ENCODE measurements around the gene ANXA6. TPM values are rescaled to one million over a fixed set of nuclear protein-coding genes. Genes with fewer than 3 reads are reported as not detected.
A peak's percentile ranks its signal among the peaks of the same experiment; 100 is the strongest.

The ANXA6 gene
- total RNA-seq, 1 donor from 2014 or later: 320 TPM

DNA sequence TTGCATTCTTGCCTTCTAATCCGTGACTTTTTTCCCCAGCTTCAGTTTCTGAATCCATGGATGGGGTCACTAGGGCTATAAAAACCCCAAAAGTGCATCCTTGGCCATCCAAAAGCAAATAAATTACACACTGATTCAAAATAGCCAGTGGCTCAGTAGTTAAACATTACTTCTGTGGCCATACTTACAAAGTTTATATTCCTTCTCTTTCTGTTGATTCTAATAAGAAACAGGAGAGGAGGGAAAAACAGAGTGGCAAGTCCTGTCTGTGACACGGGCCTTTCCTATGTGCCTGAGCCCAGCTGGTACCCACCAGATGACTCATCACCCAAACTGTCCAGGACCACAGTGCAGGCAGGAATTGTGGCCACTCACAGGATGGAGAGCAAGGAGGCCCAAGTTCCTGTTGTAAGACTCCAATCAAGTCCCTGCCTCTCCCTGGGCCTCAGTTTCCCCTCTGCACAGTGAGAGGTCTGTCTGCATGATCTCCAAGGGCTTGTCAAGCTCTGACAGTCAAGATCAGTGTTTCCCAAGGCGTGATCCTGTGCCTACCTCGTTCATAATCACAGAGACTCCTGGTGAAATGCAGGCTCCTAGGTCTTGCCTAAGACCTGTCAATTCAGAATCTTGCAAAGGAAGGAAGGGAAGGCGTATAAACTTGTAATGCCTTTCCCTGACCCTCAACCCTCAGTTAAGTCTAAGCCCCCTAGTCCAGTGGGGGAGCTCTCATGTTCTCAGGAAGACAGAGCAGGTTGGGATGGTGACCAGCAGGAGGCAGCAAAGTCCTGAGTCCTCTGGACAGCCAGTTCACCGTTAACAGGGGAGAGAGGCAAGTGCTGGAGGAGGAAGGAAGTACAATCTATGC, 106.3 kb downstream of the ANXA6 start:
- FAIRE-seq (peak; percentile 67), DNase-seq (ENCODE audit: low read depth) (peak; percentile 46)
- Mint-ChIP-seq H3K4me1 (ENCODE audit: low read depth, unreplicated experiment) (peaks cover 11% of the 10 kb centered on the region), H3K27me3 (ENCODE audit: low read depth, unreplicated experiment) (no peaks in the 10 kb centered on the region), H3K9me3 (ENCODE audit: unreplicated experiment) (peaks cover 2% of the 10 kb centered on the region), H3K4me3 (ENCODE audit: unreplicated experiment) (no peak overlapping the region), H3K36me3 (ENCODE audit: low read depth, unreplicated experiment) (peaks cover 14% of the 10 kb centered on the region), H3K27ac (ENCODE audit: unreplicated experiment) (no peak overlapping the region)
- Histone ChIP-seq H3K36me3 (ENCODE audit: insufficient read depth, low read length) (peaks cover 23% of the 10 kb centered on the region), H3K27ac (ENCODE audit: low read depth, low read length) (no peak overlapping the region), H4K20me1 (ENCODE audit: insufficient read depth, low read length) (peaks cover 41% of the 10 kb centered on the region), H3K4me1 (ENCODE audit: insufficient read depth, low read length) (peaks cover 7% of the 10 kb centered on the region), H3K27me3 (ENCODE audit: insufficient read depth, low read length) (no peaks in the 10 kb centered on the region), H3K9me3 (ENCODE audit: insufficient read depth, low read depth, low read length) (no peaks in the 10 kb centered on the region), H3K9ac (ENCODE audit: low read length) (peak overlapping the region; percentile 4), H3K4me3 (ENCODE audit: insufficient read depth, low read depth, low read length) (no peak overlapping the region), H3K4me2 (ENCODE audit: low read length) (no peak overlapping the region), H3K79me2 (ENCODE audit: insufficient read depth, low read length) (no peaks in the 10 kb centered on the region), H2AFZ (ENCODE audit: low read depth, low read length) (no peak overlapping the region)
- TF ChIP-seq EZH2 (IDR thresholded peaks at IDR 0.05; ENCODE audit: insufficient read depth, low read length): no peak
- peak; percentile 93 for TF ChIP-seq CTCF (IDR thresholded peaks at IDR 0.05; ENCODE audit: insufficient read depth, low read depth, low read length)

Other genes starting within 250 kb of the ANXA6 start
- gene GPX3, start 137.2 kb downstream of the ANXA6 start, total RNA-seq: 12.2 and 15.6 TPM in 2 replicates
- gene TNIP1, start 76.7 kb downstream of the ANXA6 start, total RNA-seq: 98.5 and 119 TPM in 2 replicates
- gene CCDC69, start 66.3 kb upstream of the ANXA6 start, total RNA-seq: 2.0 and 4.1 TPM in 2 replicates
- gene GM2A, start 95.4 kb upstream of the ANXA6 start, total RNA-seq: 19.5 and 23.4 TPM in 2 replicates
- not detected in 2 replicates for gene SLC36A3, start 146.0 kb upstream of the ANXA6 start, total RNA-seq
- not detected in 2 replicates for gene SLC36A2, start 189.8 kb upstream of the ANXA6 start, total RNA-seq